Caco-2 (cell line): ENCODE results near the gene ATP5ME. TPM values are rescaled to one million over a fixed set of nuclear protein-coding genes. Genes with fewer than 3 reads are reported as not detected.
"Not testable (repeated sequence)": the region's sequence is repeated elsewhere in the genome, so short reads cannot be mapped to it uniquely, and the experiment has no call there.

Experiments used
- BruUV-seq: library from RNA; stranded (reverse); fragments of 400-500 nt; replicated peaks from 2 replicates; lab custom pipeline; 2021; lab: Mats Ljungman, UMichigan
- CTCF ChIA-PET: fragments of 300-600 bp; sonication (Branson Sonifier 250); formaldehyde crosslinking; loops from one replicate; lab custom pipeline; 2022; ENCODE audit warnings: antibody characterized with exemption; lab: Charles Lee
- POLR2A ChIA-PET: fragments of 300-600 bp; sonication (Branson Sonifier 250); formaldehyde crosslinking; loops from one replicate; lab custom pipeline; 2022; ENCODE audit warnings: antibody characterized with exemption; lab: Charles Lee
- DNase-seq, 2 experiments: peaks; one replicate each; pipeline versions ENCODE4 v3.0.0 to v3.0.0-alpha.2; 2020 to 2022
- H3K27me3 ChIP-seq: replicated peaks from 2 replicates; pipeline ENCODE4 v1.6.0; 2011; ENCODE audit warnings: low read length; ENCODE audit not compliant: control insufficient read depth, insufficient read depth
- H3K36me3 ChIP-seq: 2 replicates; pipeline ENCODE4 v1.5.1; 2011; ENCODE audit warnings: low read length; ENCODE audit not compliant: control insufficient read depth, insufficient read depth
- H3K4me1 ChIP-seq: fragments of 250-450 bp; sonication (Bioruptor Pico); 2 replicates; pipeline ENCODE4 v1.5.1; 2020; ENCODE audit warnings: mild to moderate bottlenecking
- H3K4me3 ChIP-seq: 2 replicates; pipeline ENCODE4 v1.5.1; 2011; ENCODE audit warnings: low read depth, mild to moderate bottlenecking, control low read depth, low read length
- H3K9me3 ChIP-seq: fragments of 250-450 bp; sonication (Bioruptor Pico); 2 replicates; pipeline ENCODE4 v1.5.1; 2020; ENCODE audit warnings: mild to moderate bottlenecking, moderate library complexity
- H3K27ac Mint-ChIP-seq: one replicate; pipeline ENCODE4 v1.8.0; 2022; ENCODE audit warnings: mixed read lengths; ENCODE audit not compliant: unreplicated experiment
- H3K27me3 Mint-ChIP-seq: one replicate; pipeline ENCODE4 v1.8.0; 2022; ENCODE audit warnings: mixed read lengths; ENCODE audit not compliant: insufficient read depth, unreplicated experiment
- H3K36me3 Mint-ChIP-seq: one replicate; pipeline ENCODE4 v1.8.0; 2022; ENCODE audit warnings: mild to moderate bottlenecking, mixed read lengths; ENCODE audit not compliant: insufficient read depth, unreplicated experiment
- H3K4me1 Mint-ChIP-seq: one replicate; pipeline ENCODE4 v1.8.0; 2022; ENCODE audit warnings: low read depth, mixed read lengths; ENCODE audit not compliant: unreplicated experiment
- H3K4me3 Mint-ChIP-seq: one replicate; pipeline ENCODE4 v1.8.0; 2022; ENCODE audit warnings: mild to moderate bottlenecking, moderate library complexity, mixed read lengths; ENCODE audit not compliant: unreplicated experiment
- H3K9me3 Mint-ChIP-seq: one replicate; pipeline ENCODE4 v1.8.0; 2022; ENCODE audit warnings: mixed read lengths; ENCODE audit not compliant: unreplicated experiment
- CTCF ChIP-seq, 2 experiments: fragments of 200-600 bp in 1 of 2; IDR thresholded peaks; 1 replicate in 1 of 2; 2 replicates in 1 of 2; pipeline versions ENCODE4 v1.5.1 to v1.8.0; 2011 to 2022; ENCODE audit warnings: antibody characterized with exemption in 1 of 2, control low read depth in 1 of 2, inconsistent platforms in 1 of 2, low read depth in 1 of 2, low read length in 1 of 2, mild to moderate bottlenecking in 1 of 2, moderate library complexity in 1 of 2; ENCODE audit not compliant: insufficient read depth in 1 of 2, severe bottlenecking in 1 of 2, unreplicated experiment in 1 of 2
- intact Hi-C: fragments of 100-400 bp; cut with micrococcal nuclease; formaldehyde crosslinking; loops from one replicate; pipeline ENCODE4 v1.10.0; 2022; ENCODE audit not compliant: unreplicated experiment
- total RNA-seq: library from RNA; stranded (reverse); gene quantifications from 2 replicates; pipeline ENCODE4 v1.2.3, GENCODE V29; 2022

The ATP5ME gene
- total RNA-seq, 1 experiment from 2014 or later: 244 TPM

- Mint-ChIP-seq H3K27me3 (peaks cover 3% of the 10 kb centered on the region), H3K4me1 (no peaks in the 10 kb centered on the region), H3K4me3 (no peak overlapping the region), H3K9me3 (peaks cover 10% of the 10 kb centered on the region), H3K27ac (no peak overlapping the region), H3K36me3 (no peaks in the 10 kb centered on the region)
- no peak for DNase-seq
- CTCF ChIA-PET: no interaction called here
- no peaks in the 10 kb centered on the region for H3K27me3 ChIP-seq
- no peaks in the 10 kb centered on the region for H3K36me3 ChIP-seq
- H3K9me3 ChIP-seq: no peaks in the 10 kb centered on the region
- no TSS peak for BruUV-seq
- H3K4me1 ChIP-seq: no peaks in the 10 kb centered on the region
- POLR2A ChIA-PET: no interaction called here
- intact Hi-C loops: no loop called here
- TF ChIP-seq CTCF (IDR thresholded peaks at IDR 0.05; ENCODE audit: insufficient read depth in 1 of 2, low read depth in 1 of 2, low read length in 1 of 2, severe bottlenecking in 1 of 2, unreplicated experiment in 1 of 2): no peak
- H3K4me3 ChIP-seq: no peak overlapping the region
These were observed 25.3 kb downstream of the ATP5ME start for GRCh38 chr4:648579-649292.

- POLR2A ChIA-PET: no interaction called here
- H3K27ac Mint-ChIP-seq: no peak overlapping the region
These were observed 26.6 kb downstream of the ATP5ME start for GRCh38 chr4:647481-647880.

GRCh38 chr4:646460-646859, 27.6 kb downstream of the ATP5ME start:
- DNase-seq: no peak
- Histone ChIP-seq H3K4me3 (no peak overlapping the region), H3K4me1 (no peaks in the 10 kb centered on the region), H3K27me3 (no peaks in the 10 kb centered on the region), H3K36me3 (no peaks in the 10 kb centered on the region), H3K9me3 (peaks cover 4% of the 10 kb centered on the region; the same call in 1 of the 2 replicates)
- Mint-ChIP-seq H3K27ac (no peak overlapping the region), H3K4me1 (no peaks in the 10 kb centered on the region), H3K36me3 (no peaks in the 10 kb centered on the region), H3K27me3 (peaks cover 3% of the 10 kb centered on the region), H3K4me3 (no peak overlapping the region), H3K9me3 (peaks cover 10% of the 10 kb centered on the region)
- intact Hi-C loops: no loop called here
- BruUV-seq: no TSS peak
- ChIA-PET CTCF (no interaction called here), POLR2A (no interaction called here)
- no peak for TF ChIP-seq CTCF (IDR thresholded peaks at IDR 0.05; ENCODE audit: insufficient read depth in 1 of 2, low read depth in 1 of 2, low read length in 1 of 2, severe bottlenecking in 1 of 2, unreplicated experiment in 1 of 2)

More at GRCh38 chr4:647481-647880, 26.6 kb downstream of the ATP5ME start:
- H3K27me3 Mint-ChIP-seq: peaks cover 3% of the 10 kb centered on the region
- TF ChIP-seq CTCF (IDR thresholded peaks at IDR 0.05; ENCODE audit: insufficient read depth in 1 of 2, low read depth in 1 of 2, low read length in 1 of 2, severe bottlenecking in 1 of 2, unreplicated experiment in 1 of 2): no peak
- Histone ChIP-seq H3K4me3 (no peak overlapping the region), H3K4me1 (no peaks in the 10 kb centered on the region), H3K36me3 (no peaks in the 10 kb centered on the region), H3K27me3 (no peaks in the 10 kb centered on the region), H3K9me3 (no peaks in the 10 kb centered on the region)
- H3K9me3 Mint-ChIP-seq: peaks cover 10% of the 10 kb centered on the region
- no peak overlapping the region for H3K4me3 Mint-ChIP-seq
- DNase-seq: no peak
- no peaks in the 10 kb centered on the region for H3K36me3 Mint-ChIP-seq
- intact Hi-C loops: no loop called here
- no TSS peak for BruUV-seq
- H3K4me1 Mint-ChIP-seq: no peaks in the 10 kb centered on the region
- CTCF ChIA-PET: no interaction called here

GRCh38 chr4:642366-642765, 31.7 kb downstream of the ATP5ME start:
- H3K4me3 ChIP-seq, H3K4me3 Mint-ChIP-seq, H3K9me3 ChIP-seq, DNase-seq, H3K27me3 Mint-ChIP-seq, H3K4me1 ChIP-seq, H3K27ac Mint-ChIP-seq, BruUV-seq, H3K4me1 Mint-ChIP-seq, H3K36me3 ChIP-seq, H3K27me3 ChIP-seq, CTCF ChIA-PET, intact Hi-C loops, H3K36me3 Mint-ChIP-seq: not testable (repeated sequence)
- POLR2A ChIA-PET: interaction anchor here (0.6 kb wide), 1 partner anchor 45 kb away, joined by 4 read pairs; no protein-coding TSS in a partner anchor
- H3K9me3 Mint-ChIP-seq: peaks cover 10% of the 10 kb centered on the region
